GM12874 (cell line): Measurements from ENCODE around the gene BARD1.

Source experiments
- TF ChIP-seq, protein P1 (sequence below): IDR thresholded peaks from 2 replicates; pipeline ENCODE4 v1.5.1; 2011; ENCODE audit warnings: low read depth, mild to moderate bottlenecking, control low read depth, low read length, moderate library complexity; ENCODE audit not compliant: insufficient read depth

The BARD1 gene

DNA sequence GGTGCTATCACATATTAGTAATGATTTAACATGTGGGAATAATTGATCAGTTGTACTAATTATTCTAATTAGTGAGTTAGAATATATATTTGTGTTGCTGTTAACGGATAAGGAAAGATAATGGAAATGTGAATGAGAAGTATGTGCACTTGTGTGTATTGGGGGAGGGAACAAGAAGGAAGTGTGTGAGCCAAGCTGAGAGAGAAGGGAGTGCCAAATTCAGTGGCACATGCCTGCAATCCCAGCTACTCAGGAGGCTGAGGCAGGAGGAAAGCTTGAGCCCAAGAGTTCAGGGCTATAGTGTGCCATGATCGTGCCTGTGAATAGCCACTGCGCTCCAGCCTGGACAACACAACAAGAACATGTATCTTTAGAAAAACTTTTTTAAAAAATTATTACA, 9.3 kb downstream of the BARD1 start:
- TF ChIP-seq, protein P1, sequence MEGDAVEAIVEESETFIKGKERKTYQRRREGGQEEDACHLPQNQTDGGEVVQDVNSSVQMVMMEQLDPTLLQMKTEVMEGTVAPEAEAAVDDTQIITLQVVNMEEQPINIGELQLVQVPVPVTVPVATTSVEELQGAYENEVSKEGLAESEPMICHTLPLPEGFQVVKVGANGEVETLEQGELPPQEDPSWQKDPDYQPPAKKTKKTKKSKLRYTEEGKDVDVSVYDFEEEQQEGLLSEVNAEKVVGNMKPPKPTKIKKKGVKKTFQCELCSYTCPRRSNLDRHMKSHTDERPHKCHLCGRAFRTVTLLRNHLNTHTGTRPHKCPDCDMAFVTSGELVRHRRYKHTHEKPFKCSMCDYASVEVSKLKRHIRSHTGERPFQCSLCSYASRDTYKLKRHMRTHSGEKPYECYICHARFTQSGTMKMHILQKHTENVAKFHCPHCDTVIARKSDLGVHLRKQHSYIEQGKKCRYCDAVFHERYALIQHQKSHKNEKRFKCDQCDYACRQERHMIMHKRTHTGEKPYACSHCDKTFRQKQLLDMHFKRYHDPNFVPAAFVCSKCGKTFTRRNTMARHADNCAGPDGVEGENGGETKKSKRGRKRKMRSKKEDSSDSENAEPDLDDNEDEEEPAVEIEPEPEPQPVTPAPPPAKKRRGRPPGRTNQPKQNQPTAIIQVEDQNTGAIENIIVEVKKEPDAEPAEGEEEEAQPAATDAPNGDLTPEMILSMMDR: no peak

DNA sequence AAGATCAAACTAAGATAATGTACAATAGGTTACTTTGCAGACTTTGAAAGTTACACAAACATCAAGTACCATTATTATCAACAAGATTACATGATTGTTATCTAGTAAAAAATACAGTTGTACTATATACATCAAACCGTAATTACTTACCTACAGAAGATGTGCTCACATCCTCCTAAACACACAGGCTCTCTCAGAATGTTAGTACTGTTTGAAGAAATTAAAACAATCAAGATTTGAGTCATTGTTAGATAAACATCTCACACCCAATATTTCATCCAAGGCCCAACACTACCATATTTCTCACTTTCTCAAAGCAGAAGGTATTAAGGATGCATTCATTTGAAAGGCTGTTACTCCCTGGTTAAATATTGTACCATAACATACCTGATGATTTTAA, 12.6 kb downstream of the BARD1 start:
- TF ChIP-seq, protein P1: no peak

DNA sequence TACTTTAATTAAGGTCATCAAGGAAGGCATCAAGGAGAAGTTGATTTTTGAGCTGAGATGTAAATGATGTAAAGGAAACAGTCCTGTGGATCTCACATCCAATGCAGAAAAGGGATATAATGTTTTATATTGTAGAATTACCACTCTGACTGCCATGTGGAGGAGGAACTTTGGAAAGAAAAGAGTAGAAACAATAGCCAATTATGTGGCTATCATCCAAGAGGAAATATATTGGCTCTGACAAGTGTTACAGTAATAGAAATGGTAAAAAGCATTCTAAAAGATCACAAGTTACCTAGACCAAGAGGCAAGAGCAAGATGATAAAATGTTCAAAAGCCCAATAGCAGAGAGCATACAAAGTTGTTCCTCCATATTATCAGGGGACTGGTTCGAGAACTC, 26.8 kb downstream of the BARD1 start:
- TF ChIP-seq, protein P1: no peak

DNA sequence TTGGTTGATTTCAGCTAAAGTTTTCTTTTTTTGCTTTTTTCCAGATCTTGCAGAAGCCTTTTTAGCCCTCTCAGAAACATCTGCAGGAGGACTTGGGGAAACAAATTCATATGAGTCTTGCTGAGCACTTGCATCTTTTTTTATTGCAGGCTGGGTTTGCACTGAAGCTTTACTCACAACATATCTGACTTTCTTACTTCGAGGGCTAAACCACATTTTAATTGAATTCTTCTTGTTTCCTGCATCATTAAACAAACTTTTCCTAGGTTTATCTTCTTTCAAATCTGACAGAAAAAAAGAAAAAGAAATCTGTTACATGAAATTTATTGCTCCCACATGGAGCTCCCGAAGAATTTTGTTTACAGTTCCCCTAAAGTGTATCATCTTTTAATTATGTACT, 28.3 kb downstream of the BARD1 start:
- TF ChIP-seq, protein P1: no peak

- TF ChIP-seq, protein P1: no peak
These were observed 33.5 kb downstream of the BARD1 start for GRCh38 chr2:214775971-214776370.

- TF ChIP-seq, protein P1: no peak
These were observed 35.4 kb downstream of the BARD1 start for GRCh38 chr2:214774108-214774507.

GRCh38 chr2:214772443-214773015, 37.0 kb downstream of the BARD1 start:
- TF ChIP-seq, protein P1: no peak
